NCI-H1105 treated with DMSO at 0.1 percent for 48 hours (cell line): ENCODE measurements around the gene TNKS2.

Experiments
- DNase-seq: peaks from one replicate; lab custom pipeline; 2025; lab: John Stamatoyannopoulos, UW

Gene TNKS2

DNA sequence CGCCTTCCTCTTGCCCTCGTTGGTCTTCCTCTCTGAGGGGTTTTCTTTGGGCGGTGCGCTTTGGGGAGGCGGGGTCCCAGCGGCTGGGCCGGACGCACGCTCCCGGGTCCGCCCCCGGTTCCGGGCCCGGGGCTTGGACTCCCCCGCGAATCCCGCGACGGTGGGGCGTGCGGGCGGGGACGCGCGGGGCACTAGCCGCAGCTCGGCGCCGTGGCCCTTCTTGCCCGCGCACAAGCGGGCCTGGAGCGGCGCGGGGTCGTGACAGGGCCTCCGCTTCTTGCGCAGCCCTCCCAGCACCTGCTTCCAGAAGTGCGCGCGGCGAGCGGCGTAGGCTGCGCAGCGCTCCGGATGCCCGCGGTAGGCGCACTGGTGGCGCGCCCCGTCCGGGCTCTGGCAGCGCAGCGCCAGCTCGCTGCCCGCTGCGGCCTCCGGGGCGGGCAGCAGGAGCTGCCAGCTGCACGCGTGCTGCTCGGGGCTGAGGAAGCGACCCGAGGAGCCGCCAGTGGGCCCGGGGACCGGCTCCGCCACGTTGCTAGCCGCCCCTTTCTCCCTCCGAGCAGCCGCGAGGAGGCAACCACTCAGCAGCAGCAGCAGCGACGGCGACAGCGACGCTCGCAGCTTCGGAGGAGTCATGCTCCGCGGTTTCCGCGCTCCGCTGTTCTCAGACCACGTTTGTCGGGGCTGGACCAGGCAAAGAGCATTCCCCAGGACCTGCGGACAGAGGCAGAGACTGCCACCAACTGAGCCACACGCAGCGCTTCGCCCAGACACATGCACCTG, 110.3 kb downstream of the TNKS2 start:
- DNase-seq = peak; percentile 64

GRCh38 chr10:91909117-91909677, 111.0 kb downstream of the TNKS2 start, which contains the start of gene FGFBP3:
FGFBP3 (minus strand) TSS chr10:91909486; CDS start chr10:91908969, 517 bp downstream.
- peak; percentile 69 for DNase-seq

DNA sequence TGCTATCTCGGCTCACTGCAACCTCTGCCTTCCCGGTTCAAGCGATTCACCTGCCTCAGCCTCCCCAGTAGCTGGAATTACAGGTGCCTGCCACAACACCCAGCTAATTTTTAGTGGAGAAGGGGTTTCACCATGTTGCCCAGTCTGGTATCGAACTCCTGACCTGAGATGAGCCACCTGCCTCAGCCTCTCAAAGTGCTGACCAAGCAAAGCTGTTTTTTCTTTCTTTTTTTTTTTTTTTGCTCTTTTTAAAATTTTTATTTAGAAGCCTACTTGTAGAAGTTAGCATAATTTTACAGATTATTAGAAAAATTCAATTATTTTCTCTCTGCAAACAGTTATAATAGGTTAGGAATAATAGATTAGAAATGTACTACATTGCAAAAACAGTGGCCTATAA, 112.2 kb downstream of the TNKS2 start:
- DNase-seq = no peak
